ENCODE data around the gene VPS54. TPM values are rescaled to one million over a fixed set of nuclear protein-coding genes. Genes with fewer than 3 reads are reported as not detected.

VPS54 gene
- polyA plus RNA-seq, 1 donor (not counting 4 experiments of a cell fraction or from before 2014, with no cell fraction given), result 18.2 TPM

DNA sequence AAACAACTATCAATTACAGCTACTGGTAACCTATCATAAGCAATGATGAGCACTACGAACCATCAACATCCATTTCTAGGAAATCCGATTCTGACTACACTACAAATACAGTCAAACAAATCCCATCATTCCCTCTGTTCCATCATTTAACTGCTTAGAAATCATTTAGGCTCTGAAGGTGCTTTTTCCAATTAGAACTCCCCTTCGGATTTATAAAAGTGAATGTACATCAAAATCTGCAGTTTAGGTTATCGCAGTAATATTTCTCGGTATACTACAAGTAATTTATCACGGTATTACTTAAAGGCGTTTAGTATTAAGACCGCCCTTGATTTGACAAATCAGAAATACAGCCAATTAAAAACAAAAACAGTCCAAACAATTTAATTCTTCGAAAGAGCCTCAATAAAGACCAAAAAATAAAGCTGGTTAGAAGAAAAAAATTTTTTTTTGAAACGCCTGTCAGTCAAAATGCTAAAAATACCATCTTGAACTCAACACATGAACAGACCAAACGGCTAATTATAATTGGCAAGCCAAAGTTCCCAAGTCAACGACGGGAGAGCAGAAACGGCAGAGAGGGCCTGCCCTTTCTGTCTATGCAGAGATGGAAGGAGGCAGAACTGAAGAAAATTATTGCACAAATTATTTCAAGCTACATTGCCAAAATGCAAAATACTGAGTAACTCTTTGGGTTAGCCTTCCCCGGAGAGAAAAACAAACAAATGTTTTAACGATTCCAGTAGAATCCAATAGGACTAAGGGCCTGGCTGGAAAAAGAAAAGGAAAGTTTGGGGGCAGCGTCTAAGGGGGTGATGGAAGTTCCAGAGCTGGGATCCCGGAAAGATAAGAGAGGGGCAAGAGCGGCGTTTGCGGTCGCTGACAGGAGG lies 1.2 kb downstream of the VPS54 start:
- DNase-seq (ENCODE audit: low read depth, low spot score) (no peak), FAIRE-seq (peak; percentile 49)
- peaks cover 17% of the 10 kb centered on the region for H3K4me1 ChIP-seq (ENCODE audit: control insufficient read depth, extremely low read depth, insufficient read depth, low read length)
- TF ChIP-seq, protein P1, sequence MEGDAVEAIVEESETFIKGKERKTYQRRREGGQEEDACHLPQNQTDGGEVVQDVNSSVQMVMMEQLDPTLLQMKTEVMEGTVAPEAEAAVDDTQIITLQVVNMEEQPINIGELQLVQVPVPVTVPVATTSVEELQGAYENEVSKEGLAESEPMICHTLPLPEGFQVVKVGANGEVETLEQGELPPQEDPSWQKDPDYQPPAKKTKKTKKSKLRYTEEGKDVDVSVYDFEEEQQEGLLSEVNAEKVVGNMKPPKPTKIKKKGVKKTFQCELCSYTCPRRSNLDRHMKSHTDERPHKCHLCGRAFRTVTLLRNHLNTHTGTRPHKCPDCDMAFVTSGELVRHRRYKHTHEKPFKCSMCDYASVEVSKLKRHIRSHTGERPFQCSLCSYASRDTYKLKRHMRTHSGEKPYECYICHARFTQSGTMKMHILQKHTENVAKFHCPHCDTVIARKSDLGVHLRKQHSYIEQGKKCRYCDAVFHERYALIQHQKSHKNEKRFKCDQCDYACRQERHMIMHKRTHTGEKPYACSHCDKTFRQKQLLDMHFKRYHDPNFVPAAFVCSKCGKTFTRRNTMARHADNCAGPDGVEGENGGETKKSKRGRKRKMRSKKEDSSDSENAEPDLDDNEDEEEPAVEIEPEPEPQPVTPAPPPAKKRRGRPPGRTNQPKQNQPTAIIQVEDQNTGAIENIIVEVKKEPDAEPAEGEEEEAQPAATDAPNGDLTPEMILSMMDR (optimal IDR thresholded peaks at IDR 0.05 in 1 of 3, IDR thresholded peaks at IDR 0.05 in 1 of 3, conservative IDR thresholded peaks at IDR 0.05 in 1 of 3; ENCODE audit: extremely low read depth in 1 of 3, insufficient read depth in 2 of 3, low read length in 3 of 3), result no peak
- no peak for TF ChIP-seq EZH2 (IDR thresholded peaks at IDR 0.05; ENCODE audit: low read length)
- peak overlapping the region; percentile 82 for H3K27ac ChIP-seq (ENCODE audit: control insufficient read depth, insufficient read depth, low read length)
- H3K4me2 ChIP-seq (ENCODE audit: control insufficient read depth, extremely low read depth, insufficient read depth, low read depth, low read length), result peak overlapping the region; percentile 81
- peaks cover 51% of the 10 kb centered on the region for H3K79me2 ChIP-seq (ENCODE audit: control insufficient read depth, insufficient read depth, low read length)
- H3K9ac ChIP-seq (ENCODE audit: control insufficient read depth, extremely low read depth, insufficient read depth, low read length), result peak overlapping the region; percentile 91
- no peaks in the 10 kb centered on the region for H4K20me1 ChIP-seq (ENCODE audit: control insufficient read depth, extremely low read depth, insufficient read depth, low read length)
- dilution Hi-C loops (cut with MboI; ENCODE audit: extremely low pct_ligation_motif_present, low sequenced_read_pairs), result no loop called here
- H3K9me1 ChIP-seq (ENCODE audit: control insufficient read depth, extremely low read depth, insufficient read depth, low read length), result no peaks in the 10 kb centered on the region
- H3K9me3 ChIP-seq (ENCODE audit: control insufficient read depth, low read depth, low read length), result no peaks in the 10 kb centered on the region
- peak overlapping the region; percentile 71 for H2AFZ ChIP-seq (ENCODE audit: control insufficient read depth, low read length)
- H3K27me3 ChIP-seq (ENCODE audit: control insufficient read depth, extremely low read depth, insufficient read depth, low read length), result no peaks in the 10 kb centered on the region
- no peaks in the 10 kb centered on the region for H3K36me3 ChIP-seq (ENCODE audit: control insufficient read depth in 2 of 2, extremely low read depth in 1 of 2, insufficient read depth in 2 of 2, low read length in 2 of 2)
- H3K4me3 ChIP-seq (ENCODE audit: control insufficient read depth in 2 of 3, extremely low read depth in 1 of 3, insufficient read depth in 2 of 3, low read depth in 1 of 3, low read length in 3 of 3), result peak overlapping the region; percentile 73 to 95 (median 89)

DNA sequence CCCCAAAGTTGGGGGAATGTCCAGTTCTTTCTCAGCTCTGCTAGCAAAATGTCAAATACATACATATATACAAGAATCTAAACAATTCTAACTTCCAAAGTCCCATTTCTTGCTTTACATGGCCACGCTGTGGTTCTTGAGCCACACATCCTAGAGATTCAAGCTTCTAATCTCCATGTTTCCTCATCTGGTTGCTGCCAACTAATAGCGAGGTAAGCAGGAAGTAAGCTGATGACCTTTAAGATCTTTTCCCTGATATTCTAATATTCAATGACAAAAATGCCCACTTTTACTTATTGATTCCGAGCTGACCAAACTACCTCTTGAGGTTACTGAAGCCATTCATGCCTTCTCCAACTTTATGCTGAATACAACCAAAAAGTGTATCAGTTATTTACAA lies 3.3 kb downstream of the VPS54 start:
- Histone ChIP-seq H4K20me1 (ENCODE audit: control insufficient read depth, extremely low read depth, insufficient read depth, low read length) (no peaks in the 10 kb centered on the region), H3K79me2 (ENCODE audit: control insufficient read depth, insufficient read depth, low read length) (peaks cover 68% of the 10 kb centered on the region), H3K36me3 (ENCODE audit: control insufficient read depth in 2 of 2, extremely low read depth in 1 of 2, insufficient read depth in 2 of 2, low read length in 2 of 2) (no peaks in the 10 kb centered on the region), H3K4me1 (ENCODE audit: control insufficient read depth, extremely low read depth, insufficient read depth, low read length) (peaks cover 14% of the 10 kb centered on the region), H2AFZ (ENCODE audit: control insufficient read depth, low read length) (no peak overlapping the region), H3K9ac (ENCODE audit: control insufficient read depth, extremely low read depth, insufficient read depth, low read length) (no peak overlapping the region), H3K27me3 (ENCODE audit: control insufficient read depth, extremely low read depth, insufficient read depth, low read length) (no peaks in the 10 kb centered on the region), H3K9me3 (ENCODE audit: control insufficient read depth, low read depth, low read length) (no peaks in the 10 kb centered on the region), H3K4me2 (ENCODE audit: control insufficient read depth, extremely low read depth, insufficient read depth, low read depth, low read length) (peak overlapping the region; percentile 18), H3K9me1 (ENCODE audit: control insufficient read depth, extremely low read depth, insufficient read depth, low read length) (no peaks in the 10 kb centered on the region), H3K27ac (ENCODE audit: control insufficient read depth, insufficient read depth, low read length) (no peak overlapping the region), H3K4me3 (ENCODE audit: control insufficient read depth in 2 of 3, extremely low read depth in 1 of 3, insufficient read depth in 2 of 3, low read depth in 1 of 3, low read length in 3 of 3) (no peak overlapping the region)
- TF ChIP-seq EZH2 (IDR thresholded peaks at IDR 0.05; ENCODE audit: low read length), result no peak
- TF ChIP-seq, protein P1 (optimal IDR thresholded peaks at IDR 0.05 in 1 of 3, IDR thresholded peaks at IDR 0.05 in 1 of 3, conservative IDR thresholded peaks at IDR 0.05 in 1 of 3; ENCODE audit: extremely low read depth in 1 of 3, insufficient read depth in 2 of 3, low read length in 3 of 3), result no peak
- FAIRE-seq (peak; percentile 43), DNase-seq (ENCODE audit: low read depth, low spot score) (no peak)
- dilution Hi-C loops (cut with MboI; ENCODE audit: extremely low pct_ligation_motif_present, low sequenced_read_pairs), result no loop called here
